ENCODE results near the gene SLC12A9.

The SLC12A9 gene

GRCh38 chr7:100822236-100823139 lies 30.0 kb upstream of the SLC12A9 start:
- ChIA-PET CTCF (no interaction called here), POLR2A (interaction anchor here (1.6 kb wide), 1 partner anchor 15 kb away, joined by 4 read pairs; no protein-coding TSS in a partner anchor)
- TF ChIP-seq ZNF384 (IDR thresholded peaks at IDR 0.05) = no peak
- no peak for TF ChIP-seq PKNOX1 (IDR thresholded peaks at IDR 0.05)
- TF ChIP-seq SUZ12 (IDR thresholded peaks at IDR 0.05) = no peak
- no peak for TF ChIP-seq L3MBTL2 (conservative IDR thresholded peaks at IDR 0.05)
- no peak for TF ChIP-seq LEF1 (IDR thresholded peaks at IDR 0.05; ENCODE audit: borderline replicate concordance)
- no peak for TF ChIP-seq CTBP1 (IDR thresholded peaks at IDR 0.05; ENCODE audit: borderline replicate concordance)
- no peak for TF ChIP-seq BHLHE40 (IDR thresholded peaks at IDR 0.05; ENCODE audit: borderline replicate concordance)
- TF ChIP-seq SP1 (IDR thresholded peaks at IDR 0.05) = no peak
- no peak for TF ChIP-seq FOXA1 (IDR thresholded peaks at IDR 0.05)
- no peak for DNase-seq (ENCODE audit: extremely low spot score)

- no peak for TF ChIP-seq ZNF384 (IDR thresholded peaks at IDR 0.05)
- TF ChIP-seq ARNT (IDR thresholded peaks at IDR 0.05) = no peak
- no peak for TF ChIP-seq NFRKB (IDR thresholded peaks at IDR 0.05)
- TF ChIP-seq HDGF (IDR thresholded peaks at IDR 0.05; ENCODE audit: borderline replicate concordance) = no peak
- no peak for TF ChIP-seq BHLHE40 (IDR thresholded peaks at IDR 0.05; ENCODE audit: borderline replicate concordance)
- no peak for TF ChIP-seq L3MBTL2 (conservative IDR thresholded peaks at IDR 0.05)
- TF ChIP-seq FOXK2 (IDR thresholded peaks at IDR 0.05) = no peak
- no peak for TF ChIP-seq SP1 (IDR thresholded peaks at IDR 0.05)
- ChIA-PET POLR2A (interaction anchor here (1.6 kb wide), 1 partner anchor 16 kb away, joined by 4 read pairs; no protein-coding TSS in a partner anchor), CTCF (no interaction called here)
- no peak for DNase-seq (ENCODE audit: extremely low spot score)
Observed at GRCh38 chr7:100823140-100823525, 29.4 kb upstream of the SLC12A9 start.

DNA sequence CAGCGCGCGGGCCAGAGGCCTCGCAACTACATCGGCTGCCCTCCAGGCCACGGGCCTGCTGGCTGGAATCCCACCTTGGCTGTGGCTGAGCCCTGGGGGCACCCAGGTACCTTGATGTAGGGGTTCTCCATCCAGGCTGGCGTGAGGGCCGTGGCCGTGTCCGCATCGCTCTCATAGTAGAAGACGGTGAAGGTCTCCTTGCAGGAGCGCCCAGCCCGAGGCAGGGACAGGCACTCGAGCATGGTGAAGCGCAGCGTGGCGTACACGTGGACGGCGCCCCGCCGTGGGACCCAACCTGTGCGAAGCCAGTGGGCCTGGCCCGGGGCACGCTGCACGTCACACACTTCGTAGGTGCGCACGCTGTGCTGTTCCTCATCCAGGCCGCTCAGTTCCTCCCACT lies 29.0 kb upstream of the SLC12A9 start:
- DNase-seq (ENCODE audit: extremely low spot score) = no peak
- TF ChIP-seq SUZ12 (IDR thresholded peaks at IDR 0.05) = no peak
- TF ChIP-seq CTBP1 (IDR thresholded peaks at IDR 0.05; ENCODE audit: borderline replicate concordance) = no peak
- TF ChIP-seq SP1 (IDR thresholded peaks at IDR 0.05) = no peak
- TF ChIP-seq LEF1 (IDR thresholded peaks at IDR 0.05; ENCODE audit: borderline replicate concordance) = no peak
- no peak for TF ChIP-seq ELF4 (IDR thresholded peaks at IDR 0.05)
- TF ChIP-seq FOXM1 (IDR thresholded peaks at IDR 0.05; ENCODE audit: borderline replicate concordance) = no peak
- no peak for TF ChIP-seq L3MBTL2 (conservative IDR thresholded peaks at IDR 0.05)
- TF ChIP-seq FOXK2 (IDR thresholded peaks at IDR 0.05) = no peak
- no peak for TF ChIP-seq FOXA1 (IDR thresholded peaks at IDR 0.05)
- TF ChIP-seq NFRKB (IDR thresholded peaks at IDR 0.05) = no peak
- no peak for TF ChIP-seq ZNF384 (IDR thresholded peaks at IDR 0.05)
- TF ChIP-seq HDGF (IDR thresholded peaks at IDR 0.05; ENCODE audit: borderline replicate concordance) = no peak
- no peak for TF ChIP-seq TARDBP (IDR thresholded peaks at IDR 0.05)
- no peak for TF ChIP-seq PKNOX1 (IDR thresholded peaks at IDR 0.05)
- no peak for TF ChIP-seq BHLHE40 (IDR thresholded peaks at IDR 0.05; ENCODE audit: borderline replicate concordance)
- TF ChIP-seq ARNT (IDR thresholded peaks at IDR 0.05) = no peak
- ChIA-PET CTCF (no interaction called here), POLR2A (no interaction called here)

DNA sequence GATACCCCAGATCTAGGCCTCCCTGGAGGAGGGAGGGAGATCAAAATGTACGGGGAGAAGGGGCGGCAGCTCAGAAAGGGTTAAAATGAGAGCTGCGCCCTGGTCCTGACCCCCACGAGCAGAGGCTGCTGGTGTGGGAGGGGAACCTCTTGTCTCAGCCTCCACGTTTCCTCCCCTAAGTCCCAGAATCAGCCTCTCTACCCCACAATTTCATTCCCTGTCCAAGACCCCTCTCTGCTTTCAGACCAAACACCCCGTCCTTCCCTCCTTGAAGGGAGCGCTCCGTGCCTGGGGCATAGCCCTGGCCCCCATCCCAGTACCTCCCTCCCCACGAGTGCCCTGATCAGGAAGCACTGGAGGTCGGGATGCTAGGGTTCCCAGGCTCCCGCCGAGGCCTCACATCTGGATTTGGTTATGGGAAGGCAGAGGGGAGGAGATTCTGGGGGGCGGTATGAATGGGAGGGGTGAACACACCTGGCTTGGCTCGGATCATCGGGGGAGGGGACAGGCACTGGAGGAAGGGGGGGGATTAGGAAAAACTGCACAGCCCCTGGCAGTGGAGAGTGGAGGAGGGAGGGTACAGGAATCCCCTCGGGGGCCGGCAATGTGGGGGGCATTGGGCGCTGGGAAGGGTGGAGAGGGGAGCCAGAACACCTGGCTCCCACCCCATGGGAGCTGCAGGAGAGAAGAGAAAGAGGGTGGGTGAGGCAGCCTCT lies 27.9 kb upstream of the SLC12A9 start:
- CTCF ChIA-PET = no interaction called here
- POLR2A ChIA-PET = no interaction called here
- no peak for DNase-seq (ENCODE audit: extremely low spot score)
- no peak for TF ChIP-seq FOXA1 (IDR thresholded peaks at IDR 0.05)
- TF ChIP-seq FOXK2 (IDR thresholded peaks at IDR 0.05) = no peak
- no peak for TF ChIP-seq BHLHE40 (IDR thresholded peaks at IDR 0.05; ENCODE audit: borderline replicate concordance)
- TF ChIP-seq ZNF384 (IDR thresholded peaks at IDR 0.05) = no peak
- no peak for TF ChIP-seq HDGF (IDR thresholded peaks at IDR 0.05; ENCODE audit: borderline replicate concordance)
- TF ChIP-seq LEF1 (IDR thresholded peaks at IDR 0.05; ENCODE audit: borderline replicate concordance) = no peak
- TF ChIP-seq TARDBP (IDR thresholded peaks at IDR 0.05) = no peak
- TF ChIP-seq FOXM1 (IDR thresholded peaks at IDR 0.05; ENCODE audit: borderline replicate concordance) = no peak
- no peak for TF ChIP-seq ARNT (IDR thresholded peaks at IDR 0.05)
- TF ChIP-seq L3MBTL2 (conservative IDR thresholded peaks at IDR 0.05) = no peak
- no peak for TF ChIP-seq ELF4 (IDR thresholded peaks at IDR 0.05)
- no peak for TF ChIP-seq NFRKB (IDR thresholded peaks at IDR 0.05)
- no peak for TF ChIP-seq PKNOX1 (IDR thresholded peaks at IDR 0.05)
- TF ChIP-seq CTBP1 (IDR thresholded peaks at IDR 0.05; ENCODE audit: borderline replicate concordance) = no peak
- TF ChIP-seq SP1 (IDR thresholded peaks at IDR 0.05) = no peak
- no peak for TF ChIP-seq SUZ12 (IDR thresholded peaks at IDR 0.05)

DNA sequence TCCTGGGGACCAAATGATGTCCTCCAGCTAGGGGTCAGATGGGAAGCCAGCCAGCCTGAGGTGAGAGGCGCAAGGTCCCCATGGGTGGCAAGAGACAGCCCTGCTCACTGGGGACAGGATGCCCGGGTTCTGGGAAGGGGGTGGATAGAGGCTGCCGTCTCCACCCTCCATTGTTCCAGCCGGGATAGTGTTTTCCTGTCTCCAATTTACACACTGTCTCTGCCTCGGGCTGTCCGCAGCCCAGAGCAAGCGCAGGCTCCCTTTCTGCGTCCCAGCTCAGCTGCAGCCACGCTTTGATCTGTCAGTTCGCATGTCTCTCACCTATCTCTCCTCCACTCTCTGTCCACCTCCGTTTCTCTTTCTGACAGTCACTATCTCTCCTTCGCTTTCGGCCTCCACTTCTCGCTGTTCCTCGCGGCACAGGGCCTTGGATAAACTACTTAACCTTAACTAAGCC lies 27.3 kb upstream of the SLC12A9 start:
- ChIA-PET CTCF (interaction anchor here (0.5 to 1.2 kb wide), 2 partner anchors 120 to 216 kb away, joined by 3 read pairs; partner anchors contain the start of gene POP7), POLR2A (interaction anchor here (0.6 to 1.2 kb wide), 2 partner anchors 27 to 119 kb away, joined by 3 to 7 read pairs; partner anchors contain the start of genes POP7 and SLC12A9)
- no peak for DNase-seq (ENCODE audit: extremely low spot score)
- TF ChIP-seq NFRKB (IDR thresholded peaks at IDR 0.05) = no peak
- no peak for TF ChIP-seq BHLHE40 (IDR thresholded peaks at IDR 0.05; ENCODE audit: borderline replicate concordance)
- no peak for TF ChIP-seq L3MBTL2 (conservative IDR thresholded peaks at IDR 0.05)
- TF ChIP-seq LEF1 (IDR thresholded peaks at IDR 0.05; ENCODE audit: borderline replicate concordance) = no peak
- no peak for TF ChIP-seq ARNT (IDR thresholded peaks at IDR 0.05)
